NOMO-1 treated with DMSO at 0.1 percent for 48 hours (cell line): ENCODE results near the gene SMARCC1.

ENCODE experiments used
- DNase-seq: peaks from one replicate; lab custom pipeline; 2025; ENCODE audit not compliant: unreplicated experiment; lab: John Stamatoyannopoulos, UW

The SMARCC1 gene

GRCh38 chr3:47781685-47782445 lies at the start of gene SMARCC1:
SMARCC1 (minus strand) TSS chr3:47781893; CDS start chr3:47781797, 96 bp downstream.
- peak; percentile 95 for DNase-seq

- peak; percentile 7 for DNase-seq
Measured at GRCh38 chr3:47829482-47829881, 47.8 kb upstream of the SMARCC1 start.

- no peak for DNase-seq
Measured at GRCh38 chr3:47825590-47825989, 43.9 kb upstream of the SMARCC1 start.

- peak; percentile 70 for DNase-seq
Measured at GRCh38 chr3:47824541-47825473, 43.1 kb upstream of the SMARCC1 start.

- no peak for DNase-seq
Measured at GRCh38 chr3:47817609-47818008, 35.9 kb upstream of the SMARCC1 start.

GRCh38 chr3:47813551-47814177 lies 32.0 kb upstream of the SMARCC1 start:
- no peak for DNase-seq

GRCh38 chr3:47804577-47804976 lies 22.9 kb upstream of the SMARCC1 start:
- DNase-seq = no peak

- no peak for DNase-seq
Measured at GRCh38 chr3:47803480-47804025, 21.9 kb upstream of the SMARCC1 start.

- DNase-seq = peak; percentile 73
Measured at GRCh38 chr3:47802734-47803479, 21.2 kb upstream of the SMARCC1 start, which contains the start of gene DHX30. DHX30 (plus strand) TSS chr3:47803138; CDS start chr3:47810684, 7,546 bp downstream.

- no peak for DNase-seq
Measured at GRCh38 chr3:47799733-47800132, 18.0 kb upstream of the SMARCC1 start.

- DNase-seq = no peak
Measured at GRCh38 chr3:47794544-47794943, 12.9 kb upstream of the SMARCC1 start.

GRCh38 chr3:47792699-47793098 lies 11.0 kb upstream of the SMARCC1 start:
- no peak for DNase-seq

GRCh38 chr3:47791193-47791855 lies 9.6 kb upstream of the SMARCC1 start:
- DNase-seq = no peak

- DNase-seq = no peak
Measured at GRCh38 chr3:47783673-47784072, 2.0 kb upstream of the SMARCC1 start.

GRCh38 chr3:47782446-47783308 lies 984 bp upstream of the SMARCC1 start:
- DNase-seq = no peak

- peak; percentile 51 for DNase-seq
Measured at GRCh38 chr3:47780741-47781684, 680 bp downstream of the SMARCC1 start.

- DNase-seq = no peak
Measured at GRCh38 chr3:47778746-47779145, 2.9 kb downstream of the SMARCC1 start.

GRCh38 chr3:47772788-47773187 lies 8.9 kb downstream of the SMARCC1 start:
- no peak for DNase-seq
